GM19395 (cell line): ENCODE results near the gene TACR2.

ENCODE experiments used
- ATAC-seq: cut with Tn5 transposase; IDR thresholded peaks from one replicate; pipeline ENCODE4 v1.9.1; 2021; ENCODE audit warnings: mild to moderate bottlenecking, moderate library complexity; ENCODE audit not compliant: unreplicated experiment

TACR2 gene

GRCh38 chr10:69377191-69377590 is 39.5 kb downstream of the TACR2 start:
- no peak for ATAC-seq

GRCh38 chr10:69376662-69377061 is 40.1 kb downstream of the TACR2 start:
- ATAC-seq: no peak

DNA sequence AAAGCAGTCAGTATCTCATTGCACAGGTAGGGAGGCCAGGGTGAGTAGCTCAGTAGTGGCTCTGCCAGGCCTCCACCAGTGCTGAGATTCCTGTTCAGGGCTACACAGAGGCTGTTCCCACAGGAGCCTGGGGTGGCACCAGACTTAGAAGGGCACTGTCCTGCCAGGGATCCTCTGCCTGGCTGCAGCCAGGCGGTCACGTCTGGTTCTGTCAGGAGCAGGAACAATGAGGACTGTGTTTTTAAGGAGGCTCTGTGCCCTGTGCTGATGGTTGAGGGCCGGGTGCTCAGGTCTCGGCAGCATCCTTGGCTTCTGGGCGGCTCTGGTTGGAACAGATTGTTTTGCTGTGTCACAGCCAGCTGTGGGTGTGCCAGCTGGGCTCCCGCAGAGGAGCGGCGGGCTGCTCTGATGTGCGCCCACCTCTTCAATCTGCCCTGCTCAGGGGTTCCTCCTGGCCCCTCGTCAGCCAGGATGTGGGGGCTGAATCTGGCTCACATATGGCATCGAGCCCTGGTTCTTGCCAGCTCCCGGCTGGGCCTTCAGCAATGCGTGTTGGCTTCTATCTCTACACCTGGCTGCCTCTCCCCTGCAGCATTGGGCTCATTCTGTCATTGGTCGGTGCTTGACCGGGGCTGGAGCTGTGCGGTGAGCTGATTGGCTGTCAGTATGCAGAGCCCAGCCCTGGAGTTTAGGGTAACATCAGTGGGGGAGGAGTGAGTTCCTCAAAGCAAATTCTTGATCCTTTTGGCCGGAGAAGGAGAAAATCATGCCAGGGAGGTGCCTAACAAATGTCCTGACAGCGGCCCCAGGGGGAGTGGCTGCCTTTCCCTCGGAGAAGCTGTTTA is 41.2 kb downstream of the TACR2 start:
- ATAC-seq: no peak

- ATAC-seq: no peak
Measured at GRCh38 chr10:69374931-69375306, 41.8 kb downstream of the TACR2 start.

DNA sequence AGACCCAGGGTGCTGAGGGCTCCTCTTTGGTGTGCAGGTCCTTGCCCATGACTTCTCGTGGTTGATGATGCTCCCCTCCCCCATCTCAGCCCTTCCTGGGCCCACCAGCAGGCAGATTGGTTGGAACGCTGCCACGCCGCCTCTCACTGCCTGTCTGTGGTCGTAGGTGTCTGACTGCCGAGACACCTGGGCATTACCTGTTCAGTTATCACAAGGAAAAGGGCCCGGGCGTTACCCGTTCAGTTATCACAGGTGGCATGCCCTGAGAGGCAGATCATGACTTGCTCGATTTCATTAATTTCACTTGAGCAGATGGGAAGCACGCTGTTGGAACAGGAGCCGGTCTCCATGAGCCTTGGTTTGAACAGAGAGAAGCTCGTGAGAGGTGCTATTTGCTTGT is 42.5 kb downstream of the TACR2 start:
- ATAC-seq: no peak

DNA sequence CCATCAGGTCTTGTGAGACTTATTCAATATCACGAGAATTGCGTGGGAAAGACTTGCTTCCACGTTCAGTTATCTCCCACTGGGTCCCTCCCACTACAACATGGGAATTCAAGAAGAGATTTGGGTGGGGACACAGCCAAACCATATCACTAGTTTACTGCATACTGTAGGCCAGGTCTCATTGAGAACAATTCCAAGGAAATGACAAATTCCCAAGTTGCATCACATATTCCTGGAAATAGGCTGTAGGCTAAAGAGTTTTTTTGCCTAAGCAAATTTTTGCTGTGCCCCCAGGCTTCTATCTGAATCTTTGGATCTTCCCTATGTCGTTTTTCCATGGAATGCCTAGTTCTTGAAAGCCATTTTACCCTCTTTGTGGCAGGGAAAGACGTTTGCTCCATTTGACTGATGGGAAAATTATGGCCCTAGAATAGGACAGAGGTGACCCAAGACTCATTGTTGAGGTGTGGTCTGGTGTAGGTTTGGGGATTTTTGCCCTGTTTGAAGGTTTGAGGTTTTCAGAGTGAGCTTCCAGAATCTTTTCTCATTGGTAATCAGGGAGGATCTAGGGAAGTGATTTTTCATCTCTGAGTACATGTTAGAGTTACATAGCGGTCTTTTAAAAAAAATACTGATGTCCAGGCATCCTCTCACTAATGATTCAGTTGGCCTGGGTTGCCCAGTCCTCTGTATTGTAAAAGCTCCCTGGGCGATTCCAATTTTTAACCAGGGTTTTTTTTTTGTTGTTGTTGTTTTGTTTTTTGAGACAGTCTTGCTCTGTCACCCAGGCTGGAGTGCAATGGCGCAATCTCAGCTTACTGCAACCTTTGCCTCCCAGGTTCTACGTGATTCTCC is 44.4 kb downstream of the TACR2 start:
- ATAC-seq: no peak

DNA sequence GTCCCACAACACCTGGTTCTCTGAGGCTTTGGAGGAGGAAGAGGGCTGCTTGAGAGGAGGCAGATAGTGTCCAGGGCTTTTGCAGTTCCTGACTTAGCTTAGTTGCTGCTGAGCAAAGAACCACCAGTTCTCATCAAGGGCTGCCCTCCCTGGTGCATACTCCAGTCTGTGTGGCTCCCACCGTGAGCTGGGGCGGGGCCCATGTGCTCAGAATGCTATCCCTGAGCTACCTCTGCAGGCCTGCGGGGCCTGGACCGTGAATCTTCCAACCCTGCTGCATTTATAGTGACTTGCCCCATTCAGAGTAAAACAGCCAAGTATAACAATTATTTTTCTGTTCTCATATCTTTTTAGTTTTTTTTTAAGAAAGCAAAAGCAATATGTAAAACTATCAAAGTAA is 49.2 kb downstream of the TACR2 start:
- no peak for ATAC-seq

DNA sequence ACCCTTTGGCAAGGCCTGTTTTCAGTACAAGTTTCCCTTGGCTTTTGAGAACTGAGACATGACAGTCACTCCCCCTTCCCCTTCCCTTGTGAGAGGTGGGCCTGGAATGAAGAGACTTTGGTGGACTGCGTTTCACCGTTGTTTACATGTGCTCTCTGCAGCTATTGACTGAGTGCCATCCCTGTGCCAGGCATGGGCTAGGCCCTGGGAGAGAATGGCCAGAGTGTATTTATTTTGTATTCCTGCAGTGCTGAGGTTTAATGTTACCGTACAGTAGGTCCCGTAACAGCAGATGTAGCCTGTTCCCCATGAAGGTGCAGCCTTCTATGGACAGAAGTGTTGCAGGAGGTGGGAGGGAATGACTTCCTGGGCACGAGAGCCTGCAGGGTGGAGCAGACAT is 50.0 kb downstream of the TACR2 start:
- ATAC-seq: no peak

DNA sequence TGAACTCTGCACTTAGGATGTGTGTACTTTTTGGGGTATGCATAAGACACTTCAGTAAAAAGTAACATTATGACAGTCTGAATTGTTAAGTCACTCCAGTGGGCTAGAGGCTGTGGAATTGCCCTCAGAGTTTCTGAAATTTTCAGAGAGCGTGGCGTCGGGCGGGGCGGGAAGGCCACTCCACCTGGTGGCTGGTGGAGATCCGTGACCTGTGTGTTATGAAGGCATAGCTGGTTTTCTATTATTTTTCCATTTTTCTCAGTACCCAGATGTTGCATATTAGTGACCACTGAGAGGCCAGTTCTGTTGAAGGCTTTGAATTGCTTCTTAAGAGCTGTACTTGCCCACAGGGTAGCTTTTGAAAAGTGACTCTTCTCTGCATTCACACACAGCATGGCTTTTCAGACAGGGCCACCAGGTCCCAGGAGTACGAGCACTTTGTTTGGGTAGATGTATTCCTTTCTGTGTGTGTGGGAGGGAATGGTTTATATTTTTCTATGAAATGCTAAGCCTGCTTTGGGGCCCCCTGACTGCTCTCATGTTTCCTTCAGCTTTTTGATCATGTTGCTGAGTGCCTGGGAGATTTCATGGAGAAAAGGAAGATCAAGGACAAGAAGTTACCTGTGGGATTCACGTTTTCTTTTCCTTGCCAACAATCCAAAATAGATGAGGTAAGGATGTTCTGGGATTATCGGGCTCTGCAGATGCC is 52.3 kb downstream of the TACR2 start:
- no peak for ATAC-seq

GRCh38 chr10:69363666-69364065 is 53.1 kb downstream of the TACR2 start:
- ATAC-seq: no peak

GRCh38 chr10:69362471-69362954 is 54.2 kb downstream of the TACR2 start:
- no peak for ATAC-seq

DNA sequence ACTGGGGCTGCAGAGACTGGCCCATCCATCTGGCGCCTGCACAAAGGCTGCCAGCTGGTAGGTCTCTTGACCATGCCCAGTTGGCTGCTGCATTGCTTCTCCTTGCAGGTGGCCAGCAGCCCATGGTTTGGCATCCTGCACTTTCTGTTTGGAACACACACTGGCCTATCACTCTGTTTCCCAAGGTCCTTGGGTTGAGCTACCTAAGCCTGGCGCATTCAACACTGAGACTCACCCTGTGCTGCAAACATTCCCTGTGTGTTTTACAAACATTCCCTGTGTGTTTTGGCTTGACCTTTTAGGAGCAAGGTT is 55.5 kb downstream of the TACR2 start:
- no peak for ATAC-seq

GRCh38 chr10:69360485-69361302 is 56.0 kb downstream of the TACR2 start:
- ATAC-seq: no peak

- ATAC-seq: no peak
Measured at GRCh38 chr10:69359594-69359993, 57.1 kb downstream of the TACR2 start.

DNA sequence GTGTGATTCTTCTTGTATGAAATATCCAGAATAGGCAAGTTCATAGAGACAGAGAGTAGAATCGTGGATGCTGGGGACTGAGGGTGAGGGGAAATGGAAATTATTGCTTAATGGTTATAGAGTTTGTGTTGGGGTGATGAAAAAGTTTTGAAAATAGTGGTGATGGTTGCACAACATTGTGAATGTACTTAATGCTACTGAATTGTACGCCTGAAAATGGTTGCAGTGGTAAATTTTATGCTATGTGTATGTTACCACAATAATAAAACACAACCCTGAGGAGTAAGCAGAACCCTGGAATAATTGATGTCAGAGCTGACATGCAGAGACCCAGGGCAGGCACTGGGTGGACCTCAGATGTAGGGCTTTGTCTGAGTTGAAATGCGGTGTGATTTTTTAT is 57.6 kb downstream of the TACR2 start:
- ATAC-seq: no peak

- ATAC-seq: no peak
Measured at GRCh38 chr10:69358148-69358795, 58.4 kb downstream of the TACR2 start.

DNA sequence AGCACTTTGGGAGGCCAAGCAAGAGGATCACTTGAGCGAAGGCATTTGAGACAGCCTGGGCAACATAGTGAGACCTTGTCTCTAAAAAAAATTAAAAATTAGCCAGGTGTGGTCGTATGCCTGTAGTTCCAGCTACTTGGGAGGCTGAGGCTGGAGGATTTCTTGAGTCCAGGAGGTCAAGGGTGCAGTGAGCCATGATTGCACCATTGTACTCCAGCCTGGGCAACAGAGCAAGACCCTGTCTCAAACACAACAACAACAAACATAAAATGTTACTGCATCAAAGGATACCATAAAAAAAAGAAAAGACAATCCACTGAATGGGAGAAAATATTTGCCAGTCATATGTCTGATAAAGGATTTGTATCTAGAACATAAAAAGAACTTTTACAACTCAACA is 60.5 kb downstream of the TACR2 start:
- no peak for ATAC-seq

DNA sequence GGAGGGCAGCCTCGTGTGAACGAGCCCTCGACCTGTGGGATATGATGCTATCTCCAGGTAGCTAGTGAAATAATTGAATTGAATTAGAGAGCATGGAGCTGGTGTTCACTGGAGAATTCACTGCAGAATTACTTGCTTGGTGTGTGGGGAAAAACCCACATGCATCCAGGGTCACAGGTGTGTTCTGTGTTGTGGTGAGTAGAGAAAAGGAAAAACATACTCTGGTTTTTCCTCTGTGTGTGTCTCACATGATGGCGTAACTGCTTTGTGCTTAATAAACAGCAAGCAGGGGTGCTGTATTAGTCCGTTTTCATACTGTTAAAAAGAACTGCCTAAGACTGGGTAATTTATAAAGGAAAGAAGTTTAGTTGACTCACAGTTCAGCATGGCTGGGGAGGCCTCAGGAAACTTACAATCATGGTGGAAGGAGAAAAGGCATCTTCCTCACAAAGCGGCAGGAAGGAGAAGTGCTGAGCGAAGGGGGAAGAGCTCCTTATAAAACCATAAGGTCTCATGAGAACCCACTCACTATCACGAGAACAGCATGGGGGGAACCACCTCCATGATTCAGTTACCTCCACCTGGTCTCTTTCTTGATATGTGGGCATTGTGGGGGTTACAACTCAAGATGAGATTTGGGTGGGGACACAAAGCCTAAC is 62.6 kb downstream of the TACR2 start:
- ATAC-seq: no peak
